Trophoblast cell (in vitro differentiated cells and primary cell): ENCODE measurements around the gene SNRPB.

Source experiments
- DNase-seq, 2 donors: peaks; one replicate each; pipeline ENCODE4 v3.0.0-alpha.2; 2016
- H2AFZ ChIP-seq: 2 replicates; pipeline ENCODE4 v1.6.1; 2013; ENCODE audit warnings: low read length, moderate library complexity, mild to moderate bottlenecking; ENCODE audit not compliant: insufficient read depth, poor library complexity
- H2AK5ac ChIP-seq: 2 replicates; pipeline ENCODE4 v1.6.1; 2013; ENCODE audit warnings: mild to moderate bottlenecking, low read length
- H2BK120ac ChIP-seq: 2 replicates; pipeline ENCODE4 v1.6.1; 2013; ENCODE audit warnings: low read length, mild to moderate bottlenecking, moderate library complexity; ENCODE audit not compliant: insufficient read depth, poor library complexity
- H2BK12ac ChIP-seq: 2 replicates; pipeline ENCODE4 v1.6.1; 2013; ENCODE audit warnings: mild to moderate bottlenecking, low read length, moderate library complexity
- H2BK5ac ChIP-seq: 2 replicates; pipeline ENCODE4 v1.6.1; 2013; ENCODE audit warnings: low read length, low read depth, moderate library complexity, mild to moderate bottlenecking; ENCODE audit not compliant: poor library complexity
- H3K14ac ChIP-seq: 2 replicates; pipeline ENCODE4 v1.6.1; 2013; ENCODE audit warnings: mild to moderate bottlenecking, low read length
- H3K18ac ChIP-seq: 2 replicates; pipeline ENCODE4 v1.6.1; 2013; ENCODE audit warnings: mild to moderate bottlenecking, low read length
- H3K23ac ChIP-seq: 2 replicates; pipeline ENCODE4 v1.6.1; 2013; ENCODE audit warnings: low read length
- H3K27ac ChIP-seq: 2 replicates; pipeline ENCODE4 v1.5.1; 2013; ENCODE audit warnings: low read depth, mild to moderate bottlenecking, inconsistent platforms, low read length, moderate library complexity
- H3K27me3 ChIP-seq: 2 replicates; pipeline ENCODE4 v1.6.1; 2013; ENCODE audit warnings: inconsistent platforms, mild to moderate bottlenecking, low read length, moderate library complexity; ENCODE audit not compliant: insufficient read depth
- H3K36me3 ChIP-seq, 2 experiments: 1 replicate in 1 of 2; 2 replicates in 1 of 2; pipeline ENCODE4 v1.6.1; 2013; ENCODE audit warnings: low read length in 2 of 2, mild to moderate bottlenecking in 2 of 2, moderate library complexity in 1 of 2; ENCODE audit not compliant: insufficient read depth in 2 of 2, control insufficient read depth in 1 of 2
- H3K4ac ChIP-seq: 2 replicates; pipeline ENCODE4 v1.6.1; 2013; ENCODE audit warnings: low read depth, mild to moderate bottlenecking, low read length, moderate library complexity
- H3K4me1 ChIP-seq, 2 experiments: 1 replicate in 1 of 2; 2 replicates in 1 of 2; pipeline ENCODE4 v1.6.1; 2013; ENCODE audit warnings: low read length in 2 of 2, mild to moderate bottlenecking in 2 of 2, moderate library complexity in 1 of 2; ENCODE audit not compliant: insufficient read depth in 2 of 2, control insufficient read depth in 1 of 2
- H3K4me2 ChIP-seq: 2 replicates; pipeline ENCODE4 v1.6.1; 2013; ENCODE audit warnings: inconsistent platforms, mild to moderate bottlenecking, low read length, moderate library complexity
- H3K4me3 ChIP-seq: 2 replicates; pipeline ENCODE4 v1.5.1; 2013; ENCODE audit warnings: mild to moderate bottlenecking, low read depth, low read length, inconsistent platforms
- H3K79me1 ChIP-seq: one replicate; pipeline ENCODE4 v1.6.1; 2013; ENCODE audit warnings: low read length
- H3K79me2 ChIP-seq: 2 replicates; pipeline ENCODE4 v1.6.1; 2013; ENCODE audit warnings: low read length, mild to moderate bottlenecking; ENCODE audit not compliant: control insufficient read depth, insufficient read depth, poor library complexity
- H3K9ac ChIP-seq: 2 replicates; pipeline ENCODE4 v1.6.1; 2013; ENCODE audit warnings: mild to moderate bottlenecking, low read length
- H3K9me3 ChIP-seq: 2 replicates; pipeline ENCODE4 v1.6.1; 2013; ENCODE audit warnings: low read depth, mild to moderate bottlenecking, control low read depth, inconsistent platforms, low read length; ENCODE audit not compliant: insufficient read depth
- H4K12ac ChIP-seq: 2 replicates; pipeline ENCODE4 v1.6.1; 2013; ENCODE audit warnings: low read depth, mild to moderate bottlenecking, low read length, moderate library complexity
- H4K8ac ChIP-seq: 2 replicates; pipeline ENCODE4 v1.6.1; 2013; ENCODE audit warnings: low read depth, mild to moderate bottlenecking, low read length, moderate library complexity
- H4K91ac ChIP-seq: one replicate; pipeline ENCODE4 v1.6.1; 2013; ENCODE audit warnings: low read depth, mild to moderate bottlenecking, low read length, moderate library complexity
- WGBS: extraction: QIAGEN DNeasy Blood & Tissue Kit; methylation state at CpG from one replicate; pipeline ENCODE4 v1.1.7; 2013; ENCODE audit warnings: missing lambda C conversion rate; ENCODE audit not compliant: insufficient read length, insufficient coverage; ENCODE audit errors: extremely low coverage; 5-methylcytosine and 5-hydroxymethylcytosine counted together

The SNRPB gene

GRCh38 chr20:2459981-2460751, 10.4 kb downstream of the SNRPB start:
- Histone ChIP-seq H3K9ac (no peak overlapping the region), H4K12ac (no peak overlapping the region), H3K4me2 (no peak overlapping the region), H2BK120ac (no peak overlapping the region), H4K91ac (no peak overlapping the region), H2BK5ac (no peak overlapping the region), H3K4ac (no peak overlapping the region), H2AFZ (no peak overlapping the region), H3K18ac (no peak overlapping the region), H2AK5ac (no peak overlapping the region), H3K79me2 (no peaks in the 10 kb centered on the region), H3K27me3 (no peaks in the 10 kb centered on the region), H3K4me3 (no peak overlapping the region), H3K36me3 (peaks cover 21 to 39% of the 10 kb centered on the region in 2 experiments), H3K9me3 (no peaks in the 10 kb centered on the region), H3K79me1 (no peaks in the 10 kb centered on the region), H2BK12ac (no peak overlapping the region), H3K14ac (no peak overlapping the region), H3K4me1 (no peaks in the 10 kb centered on the region), H3K27ac (no peak overlapping the region), H3K23ac (no peak overlapping the region), H4K8ac (no peak overlapping the region)
- no CpG with 5 or more reads among the region's 1 CpG for WGBS
- no peak for DNase-seq

- H3K4me3 ChIP-seq = no peak overlapping the region
- H4K12ac ChIP-seq = no peak overlapping the region
- H4K8ac ChIP-seq = no peak overlapping the region
- H3K9ac ChIP-seq = no peak overlapping the region
- no peak overlapping the region for H4K91ac ChIP-seq
- H3K36me3 ChIP-seq = peaks cover 17 to 30% of the 10 kb centered on the region in 2 experiments
- H3K79me1 ChIP-seq = no peaks in the 10 kb centered on the region
- no peak overlapping the region for H2AFZ ChIP-seq
- H3K79me2 ChIP-seq = no peaks in the 10 kb centered on the region
- no peak overlapping the region for H3K14ac ChIP-seq
- no peak overlapping the region for H3K23ac ChIP-seq
- no peak overlapping the region for H3K4ac ChIP-seq
- no peaks in the 10 kb centered on the region for H3K9me3 ChIP-seq
- no peak overlapping the region for H2AK5ac ChIP-seq
- no peak overlapping the region for H2BK5ac ChIP-seq
- WGBS = no CpG with 5 or more reads among the region's 3 CpGs
- no peak overlapping the region for H3K27ac ChIP-seq
- H3K4me1 ChIP-seq = no peaks in the 10 kb centered on the region
- DNase-seq = no peak
- H3K18ac ChIP-seq = no peak overlapping the region
- no peak overlapping the region for H2BK12ac ChIP-seq
- no peaks in the 10 kb centered on the region for H3K27me3 ChIP-seq
- no peak overlapping the region for H2BK120ac ChIP-seq
- H3K4me2 ChIP-seq = no peak overlapping the region
These were observed 11.6 kb downstream of the SNRPB start for GRCh38 chr20:2458919-2459499.

DNA sequence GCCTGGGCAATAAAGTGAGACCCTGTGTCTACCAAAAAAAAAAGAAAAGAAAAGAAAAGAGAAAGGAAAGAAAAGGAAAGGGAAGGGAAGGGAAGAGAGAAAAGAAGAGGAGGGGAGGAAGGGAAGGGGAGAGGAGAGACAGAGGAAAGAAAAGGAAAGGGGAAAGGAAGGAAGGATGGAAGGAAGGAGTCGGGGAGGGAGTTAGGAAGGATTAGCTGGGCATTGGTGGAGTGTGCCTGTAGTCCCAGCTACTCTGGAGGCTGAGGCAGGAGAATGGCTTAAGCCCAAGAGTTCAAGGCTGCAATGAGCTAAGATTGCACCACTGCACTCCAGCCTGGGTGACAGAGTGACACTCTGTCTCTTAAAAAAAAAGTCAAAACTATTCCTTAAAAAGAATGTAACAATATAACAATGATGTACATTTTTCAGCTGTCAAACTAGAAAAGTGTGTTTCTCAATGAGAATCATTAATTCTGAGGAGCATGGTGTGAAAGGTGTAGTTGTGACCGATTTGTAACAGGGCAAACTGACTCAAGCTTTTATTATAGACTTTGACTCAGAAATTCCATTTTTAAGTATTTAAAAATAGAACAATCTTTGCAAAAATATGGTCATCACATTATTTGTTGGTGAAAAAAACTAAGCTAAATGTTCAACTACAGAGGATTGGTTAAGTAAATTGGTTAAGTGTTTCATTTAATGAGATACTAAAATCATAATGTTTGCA, 14.7 kb downstream of the SNRPB start:
- no peak overlapping the region for H3K9ac ChIP-seq
- H2AFZ ChIP-seq = no peak overlapping the region
- H3K4ac ChIP-seq = no peak overlapping the region
- no peak overlapping the region for H2BK120ac ChIP-seq
- H3K27ac ChIP-seq = no peak overlapping the region
- H3K14ac ChIP-seq = no peak overlapping the region
- no peak overlapping the region for H2AK5ac ChIP-seq
- H3K27me3 ChIP-seq = no peaks in the 10 kb centered on the region
- no peak overlapping the region for H2BK5ac ChIP-seq
- no peak overlapping the region for H3K4me2 ChIP-seq
- no peak overlapping the region for H3K23ac ChIP-seq
- no peaks in the 10 kb centered on the region for H3K79me2 ChIP-seq
- no peak overlapping the region for H4K8ac ChIP-seq
- 100% methylated on average over 1 of the region's 2 CpGs for WGBS
- no peak overlapping the region for H4K91ac ChIP-seq
- no peak for DNase-seq
- no peaks in the 10 kb centered on the region for H3K9me3 ChIP-seq
- H3K4me1 ChIP-seq = no peaks in the 10 kb centered on the region
- H3K4me3 ChIP-seq = no peak overlapping the region
- no peak overlapping the region for H4K12ac ChIP-seq
- no peak overlapping the region for H3K18ac ChIP-seq
- no peak overlapping the region for H2BK12ac ChIP-seq
- H3K79me1 ChIP-seq = no peaks in the 10 kb centered on the region
- peaks cover 0 to 2% of the 10 kb centered on the region in 2 experiments for H3K36me3 ChIP-seq

DNA sequence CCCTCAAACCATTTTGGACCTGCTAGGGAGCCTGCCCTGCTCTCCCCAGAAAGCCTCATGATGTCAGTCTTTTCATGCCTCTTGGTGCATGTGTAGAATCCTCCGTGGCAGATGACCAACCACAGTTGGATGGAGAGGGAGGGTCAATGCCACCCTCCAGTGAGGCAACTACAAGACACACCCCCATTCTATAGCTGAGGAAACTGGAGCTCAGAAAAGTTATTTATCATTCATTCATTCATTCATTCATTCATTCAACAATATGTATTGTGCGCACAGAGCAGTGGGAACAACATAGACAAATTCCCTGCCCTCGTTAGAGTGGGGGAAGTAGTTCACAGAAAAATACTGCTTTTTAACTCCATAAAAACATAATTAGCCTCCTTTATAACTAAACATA, 16.8 kb downstream of the SNRPB start:
- H3K79me2 ChIP-seq = no peaks in the 10 kb centered on the region
- H3K27ac ChIP-seq = no peak overlapping the region
- H2BK120ac ChIP-seq = no peak overlapping the region
- no CpG with 5 or more reads among the region's 3 CpGs for WGBS
- no peak overlapping the region for H4K8ac ChIP-seq
- no peak overlapping the region for H3K18ac ChIP-seq
- no peak overlapping the region for H3K14ac ChIP-seq
- no peak overlapping the region for H4K91ac ChIP-seq
- H3K4me1 ChIP-seq = no peaks in the 10 kb centered on the region
- no peak overlapping the region for H3K9ac ChIP-seq
- no peak overlapping the region for H2AFZ ChIP-seq
- no peak for DNase-seq
- H4K12ac ChIP-seq = no peak overlapping the region
- no peaks in the 10 kb centered on the region for H3K27me3 ChIP-seq
- no peak overlapping the region for H3K4me2 ChIP-seq
- no peaks in the 10 kb centered on the region for H3K9me3 ChIP-seq
- no peak overlapping the region for H3K23ac ChIP-seq
- H3K36me3 ChIP-seq = no peaks in the 10 kb centered on the region
- no peak overlapping the region for H2BK5ac ChIP-seq
- no peak overlapping the region for H3K4me3 ChIP-seq
- no peak overlapping the region for H2BK12ac ChIP-seq
- no peak overlapping the region for H2AK5ac ChIP-seq
- H3K79me1 ChIP-seq = no peaks in the 10 kb centered on the region
- no peak overlapping the region for H3K4ac ChIP-seq
